Cardiac septum (tissue), 1 donor: ENCODE results near the gene PDE9A. TPM values are rescaled to one million over a fixed set of nuclear protein-coding genes. Genes with fewer than 3 reads are reported as not detected.
"Not testable (repeated sequence)": the region's sequence is repeated elsewhere in the genome, so short reads cannot be mapped to it uniquely, and the experiment has no call there.

ENCODE experiments used
- DNase-seq: peaks from one replicate; pipeline ENCODE4 v3.0.0-alpha.2; 2020; ENCODE audit warnings: low spot score
- intact Hi-C: fragments of 100-400 bp; cut with DNase I; formaldehyde crosslinking; loops from one replicate; pipeline ENCODE4 v1.14.0; 2022
- total RNA-seq: library from RNA; stranded (reverse); fragmentation: NEBNext Ultra II Directional; extraction: Animal tissue kit (Norgen Biotek cat#: 25700); gene quantifications from one replicate; pipeline ENCODE4 v1.2.1, GENCODE V29; 2021
- donor health status: DM: no; HTN: no; CAD: no.

PDE9A gene
- total RNA-seq, 1 donor from 2014 or later = 1.1 TPM

DNA sequence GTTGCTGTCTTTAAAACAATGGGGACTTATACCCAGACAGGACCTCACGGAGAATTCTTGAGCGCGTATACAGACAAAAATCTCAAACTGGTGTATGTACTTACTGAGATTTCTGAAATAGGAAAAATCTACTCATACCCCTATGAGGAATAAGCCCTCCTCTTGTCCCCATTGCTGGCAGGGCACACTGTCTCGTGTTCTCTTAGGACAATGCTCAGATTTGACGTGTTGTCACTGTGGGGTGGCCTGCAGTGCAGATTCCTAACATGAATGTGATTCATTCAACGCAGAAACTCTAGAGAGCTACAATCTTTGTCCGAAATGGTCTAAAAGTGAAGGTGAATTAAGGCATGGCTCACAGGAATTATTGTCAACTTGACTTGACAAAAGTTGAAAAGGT lies 31.1 kb upstream of the PDE9A start:
- no peak for DNase-seq
- intact Hi-C loops = no loop called here

- DNase-seq = peak; percentile 31
- intact Hi-C loops = no loop called here
These were observed 29.7 kb upstream of the PDE9A start for GRCh38 chr21:42623694-42624093.

- peak; percentile 35 for DNase-seq
- intact Hi-C loops = no loop called here
These were observed 29.2 kb upstream of the PDE9A start for GRCh38 chr21:42624095-42624790.

DNA sequence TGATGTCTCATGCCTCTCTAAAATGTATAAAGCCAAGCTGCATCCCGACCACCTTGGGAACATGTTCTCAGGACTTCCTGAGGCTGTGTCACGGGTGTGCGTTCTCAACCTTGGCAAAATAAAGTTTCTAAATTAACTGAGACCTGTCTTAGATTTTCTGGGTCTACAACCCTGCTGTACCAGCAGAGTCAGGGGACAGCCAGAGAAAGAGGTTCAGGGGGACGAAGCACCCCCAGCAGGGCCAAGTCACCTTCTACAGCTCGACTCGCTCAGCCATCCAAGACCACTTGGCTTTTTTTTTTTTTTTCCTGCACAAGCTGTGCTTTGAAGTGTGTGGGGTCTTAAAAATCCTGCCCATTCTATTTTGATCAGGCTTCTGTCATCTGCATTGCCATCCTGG lies 28.5 kb upstream of the PDE9A start:
- DNase-seq = no peak
- intact Hi-C loops = no loop called here

- peak; percentile 61 for DNase-seq
- intact Hi-C loops = no loop called here
These were observed 27.2 kb upstream of the PDE9A start for GRCh38 chr21:42626171-42626570.

DNA sequence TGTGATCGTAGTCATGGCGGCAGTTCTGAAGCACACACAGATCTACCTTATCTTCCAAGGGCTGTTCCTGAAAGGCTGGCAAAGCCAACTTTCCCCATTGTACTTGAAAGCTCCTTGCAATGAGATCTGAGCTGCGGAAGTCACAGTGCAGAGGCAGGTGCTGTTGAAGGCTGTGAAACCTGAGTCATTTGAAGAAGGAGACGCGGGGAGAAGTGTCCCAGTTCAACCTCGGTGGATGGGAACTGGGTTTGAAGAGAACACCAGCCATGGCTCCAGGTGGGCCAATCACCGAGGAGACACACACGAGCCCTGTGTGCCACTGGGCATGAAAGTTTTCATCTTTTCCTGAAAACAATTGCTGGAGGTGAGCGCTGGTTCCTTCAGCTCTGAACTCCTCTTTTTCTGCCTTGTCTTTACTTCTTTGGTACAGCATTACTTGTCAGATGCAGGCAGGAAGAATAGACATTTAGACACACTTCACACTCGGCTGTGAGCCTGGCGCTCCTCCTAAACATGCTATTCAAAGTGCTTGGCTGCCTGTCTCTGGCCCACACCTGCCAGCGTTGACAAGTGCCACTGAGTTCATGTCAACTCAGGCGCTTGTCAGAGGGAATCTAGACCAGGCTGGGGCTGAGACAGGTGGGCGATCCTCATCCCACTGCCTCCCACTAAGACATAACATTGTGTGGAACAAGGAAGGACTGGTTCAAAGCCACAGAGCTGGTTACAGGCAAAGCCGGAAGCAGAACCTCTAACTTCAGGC lies 25.7 kb upstream of the PDE9A start:
- intact Hi-C loops = no loop called here
- peak; percentile 77 for DNase-seq

DNA sequence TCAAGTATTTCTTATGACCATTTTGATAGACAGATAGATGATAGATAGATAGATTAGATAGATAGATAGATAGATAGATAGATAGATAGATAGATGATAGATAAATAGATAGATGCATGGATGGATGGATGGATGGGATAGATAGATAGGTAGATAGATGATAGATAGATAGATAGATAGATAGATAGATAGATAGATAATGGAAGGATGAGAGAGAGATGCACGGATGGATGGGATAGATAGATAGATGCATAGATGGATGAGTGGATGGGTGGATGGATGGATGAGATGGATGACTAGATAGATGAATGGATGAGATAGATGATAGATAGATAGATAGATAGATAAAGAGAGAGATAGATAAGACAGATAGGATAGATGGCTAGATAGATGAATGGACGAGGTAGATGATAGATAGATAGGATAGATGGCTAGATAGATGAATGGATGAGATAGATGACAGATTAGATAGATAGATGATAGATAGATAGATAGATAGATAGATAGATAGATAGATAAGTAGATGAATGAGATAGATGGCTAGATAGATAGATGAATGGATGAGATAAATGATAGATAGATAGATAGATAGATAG lies 24.9 kb upstream of the PDE9A start:
- intact Hi-C loops = not testable (repeated sequence)

DNA sequence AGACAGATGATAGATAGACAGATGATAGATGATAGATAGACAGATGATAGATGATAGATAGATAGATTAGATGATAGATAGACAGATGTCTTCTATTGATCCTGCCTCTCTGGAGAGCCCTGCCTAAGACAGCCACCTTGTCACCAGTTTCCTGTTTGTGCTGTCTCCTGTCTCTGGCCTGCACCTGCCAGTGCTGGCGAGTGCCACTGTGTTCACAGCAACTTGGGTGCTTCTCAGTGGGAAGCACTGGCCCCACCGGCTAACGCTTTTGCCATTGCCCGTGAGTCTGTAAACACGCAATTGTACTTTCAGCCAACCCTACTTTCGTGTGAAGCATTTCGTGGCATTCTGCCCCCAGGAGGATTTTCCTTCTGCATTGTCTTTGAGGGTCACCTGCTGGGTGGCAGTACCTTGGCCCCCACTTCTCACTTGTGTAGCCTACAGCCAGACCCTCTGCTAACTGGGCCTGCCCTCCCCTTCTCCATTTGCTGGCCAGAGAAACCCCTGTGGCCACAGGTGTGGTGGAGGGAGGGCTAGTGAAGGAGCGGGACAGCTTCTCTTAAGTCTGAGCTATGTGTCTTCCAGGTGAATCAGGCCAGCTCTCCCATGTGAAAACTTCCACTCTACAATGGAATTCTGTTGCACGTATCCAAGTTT lies 23.4 kb upstream of the PDE9A start:
- DNase-seq = peak; percentile 64
- intact Hi-C loops = no loop called here

More for the DNA sequence above, 24.9 kb upstream of the PDE9A start:
- not testable (repeated sequence) for DNase-seq

- DNase-seq = no peak
- intact Hi-C loops = no loop called here
These were observed 22.8 kb upstream of the PDE9A start for GRCh38 chr21:42630626-42631025.

DNA sequence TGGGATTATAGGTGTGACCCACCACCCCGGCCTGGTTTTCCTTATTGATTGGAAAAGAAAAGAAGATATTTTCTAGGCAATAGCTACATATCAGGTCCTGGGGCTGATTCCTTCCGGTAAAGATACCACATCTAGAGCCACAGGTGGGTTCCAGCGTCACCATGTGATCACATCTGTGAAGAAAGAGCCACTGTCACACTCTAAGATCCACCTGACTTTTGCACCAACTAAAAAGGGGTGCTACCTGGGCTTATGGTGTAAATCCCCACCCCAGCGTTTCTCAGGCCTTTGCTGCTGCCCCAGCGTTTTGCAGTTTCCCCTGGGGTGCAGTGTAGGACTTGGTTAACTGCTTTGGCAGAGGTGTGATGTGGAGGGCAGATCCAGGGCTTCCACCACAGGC lies 22.3 kb upstream of the PDE9A start:
- peak; percentile 14 for DNase-seq
- intact Hi-C loops = no loop called here

DNA sequence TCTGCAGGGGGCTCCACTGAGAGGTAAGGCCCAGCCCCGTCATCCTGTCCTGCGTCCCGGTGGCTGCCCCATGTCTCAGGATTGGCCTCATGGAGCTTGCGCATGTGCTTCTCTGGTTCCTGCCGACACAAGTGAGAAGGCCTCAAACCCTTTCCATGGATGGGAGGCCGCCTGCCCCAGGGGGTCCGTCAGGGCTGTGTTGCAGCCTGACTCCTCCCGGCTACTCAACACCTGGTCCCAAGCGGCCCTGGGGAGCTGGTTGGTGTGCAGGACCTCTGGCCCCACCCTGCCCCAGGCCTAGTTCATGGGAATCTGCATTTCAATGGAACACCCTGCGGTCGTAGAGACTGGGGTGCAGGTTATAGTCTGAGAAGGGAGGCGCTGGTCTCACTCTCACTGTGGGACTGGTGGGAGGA lies 21.1 kb upstream of the PDE9A start:
- intact Hi-C loops = no loop called here
- DNase-seq = peak; percentile 43

GRCh38 chr21:42632771-42633690 lies 20.4 kb upstream of the PDE9A start:
- peak; percentile 65 for DNase-seq
- intact Hi-C loops = no loop called here

GRCh38 chr21:42633858-42634257 lies 19.6 kb upstream of the PDE9A start:
- intact Hi-C loops = no loop called here
- peak; percentile 72 for DNase-seq

DNA sequence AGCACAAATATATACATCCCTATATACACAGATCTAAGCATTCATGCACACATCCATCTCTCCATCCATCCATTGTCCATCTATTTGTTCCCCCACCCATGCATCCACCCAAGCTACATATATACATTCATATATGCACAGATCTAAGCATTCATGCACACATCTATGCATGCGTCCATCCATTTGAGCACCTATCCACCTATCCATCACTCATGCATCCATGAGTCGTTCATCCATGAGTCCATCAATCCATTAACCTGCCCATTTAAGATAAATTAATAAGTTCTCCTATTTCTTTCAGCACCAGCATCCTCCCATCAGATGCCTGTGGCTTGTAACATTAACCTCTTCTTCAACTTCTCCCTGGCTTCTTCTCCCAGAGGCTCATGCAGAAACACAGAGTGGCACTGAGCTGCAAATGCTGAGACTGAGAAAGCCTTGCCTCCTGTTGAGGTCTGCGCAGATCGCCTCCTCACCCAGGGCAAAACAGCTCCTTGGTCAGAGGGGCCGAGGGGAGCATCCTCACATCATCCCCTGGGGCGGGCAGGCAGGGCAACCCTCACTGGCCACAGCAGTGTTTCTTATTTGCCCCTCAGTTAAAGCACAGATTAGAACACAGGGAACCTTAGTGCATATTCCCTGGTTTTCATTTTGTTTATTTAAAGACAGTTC lies 17.4 kb upstream of the PDE9A start:
- no peak for DNase-seq
- intact Hi-C loops = no loop called here

- intact Hi-C loops = no loop called here
- DNase-seq = no peak
These were observed 16.7 kb upstream of the PDE9A start for GRCh38 chr21:42636520-42637266.

- intact Hi-C loops = no loop called here
- DNase-seq = no peak
These were observed 16.0 kb upstream of the PDE9A start for GRCh38 chr21:42637267-42638041.

- intact Hi-C loops = no loop called here
These were observed 15.1 kb upstream of the PDE9A start for GRCh38 chr21:42638266-42638863.

More at GRCh38 chr21:42638266-42638863, 15.1 kb upstream of the PDE9A start:
- no peak for DNase-seq
